GM12878 (cell line): ENCODE data around the gene PCDHGA7. TPM values are rescaled to one million over a fixed set of nuclear protein-coding genes. Genes with fewer than 3 reads are reported as not detected.
A peak's percentile ranks its signal among the peaks of the same experiment; 100 is the strongest.

Source experiments
- EED ChIP-seq: sonication (generic); IDR thresholded peaks from 2 replicates; pipeline ENCODE4 v1.6.1; 2016; ENCODE audit warnings: antibody characterized with exemption, low read depth
- ELK1 ChIP-seq: IDR thresholded peaks from 2 replicates; pipeline ENCODE4 v1.6.1; 2012; ENCODE audit warnings: low read depth, low read length, improper control_type of control experiment
- IKZF1 ChIP-seq: fragments of 450-650 bp; conservative IDR thresholded peaks from 2 replicates; pipeline ENCODE4 v1.6.1; 2017; ENCODE audit warnings: antibody characterized with exemption, mild to moderate bottlenecking
- KAT2A ChIP-seq: conservative IDR thresholded peaks from 2 replicates; pipeline ENCODE4 v1.6.1; 2011; ENCODE audit warnings: low read depth, low read length; ENCODE audit not compliant: control insufficient read depth
- MTA2 ChIP-seq: fragments of 450-650 bp; IDR thresholded peaks from 2 replicates; pipeline ENCODE4 v1.6.1; 2016; ENCODE audit warnings: low read depth, mild to moderate bottlenecking, moderate library complexity
- MXI1 ChIP-seq: fragments of 150-350 bp; IDR thresholded peaks from 2 replicates; pipeline ENCODE4 v1.6.1; 2011; ENCODE audit warnings: low read depth, mild to moderate bottlenecking, inconsistent platforms, low read length, improper control_type of control experiment
- PAX5 ChIP-seq: IDR thresholded peaks from 2 replicates; pipeline ENCODE4 v1.6.1; 2011; ENCODE audit warnings: low read depth, low read length, borderline replicate concordance
- RAD21 ChIP-seq: IDR thresholded peaks from 2 replicates; pipeline ENCODE4 v1.6.1; 2011; ENCODE audit warnings: mild to moderate bottlenecking, low read depth, low read length, moderate library complexity; ENCODE audit not compliant: insufficient read depth
- RAD51 ChIP-seq: fragments of 450-650 bp; IDR thresholded peaks from 2 replicates; pipeline ENCODE4 v1.6.1; 2016; ENCODE audit warnings: moderate library complexity, mild to moderate bottlenecking, inconsistent platforms
- SKIL ChIP-seq: fragments of 450-650 bp; IDR thresholded peaks from 2 replicates; pipeline ENCODE4 v1.6.1; 2017; ENCODE audit warnings: mild to moderate bottlenecking, low read depth, inconsistent platforms; ENCODE audit not compliant: poor library complexity, severe bottlenecking
- SMAD1 ChIP-seq: fragments of 450-650 bp; IDR thresholded peaks from 2 replicates; pipeline ENCODE4 v1.6.1; 2018; ENCODE audit warnings: mild to moderate bottlenecking, low read depth; ENCODE audit not compliant: partially characterized antibody
- SMC3 ChIP-seq: IDR thresholded peaks from 2 replicates; pipeline ENCODE4 v1.6.1; 2011; ENCODE audit warnings: low read length, improper control_type of control experiment, borderline replicate concordance
- SPI1 ChIP-seq: IDR thresholded peaks from 2 replicates; pipeline ENCODE4 v1.6.1; 2011; ENCODE audit warnings: low read depth, mild to moderate bottlenecking, low read length, moderate library complexity, borderline replicate concordance; ENCODE audit not compliant: insufficient read depth
- SREBF1 ChIP-seq: IDR thresholded peaks from 2 replicates; pipeline ENCODE4 v1.6.1; 2012; ENCODE audit warnings: mild to moderate bottlenecking, low read length
- SUZ12 ChIP-seq: fragments of 200-600 bp; sonication (generic); IDR thresholded peaks from one replicate; pipeline ENCODE4 v1.6.1; 2018; ENCODE audit warnings: antibody characterized with exemption, mild to moderate bottlenecking; ENCODE audit not compliant: unreplicated experiment
- YY1 ChIP-seq: IDR thresholded peaks from 2 replicates; pipeline ENCODE4 v1.6.1; 2011; ENCODE audit warnings: low read depth, mild to moderate bottlenecking, low read length
- ZBED1 ChIP-seq: IDR thresholded peaks from 2 replicates; pipeline ENCODE4 v1.6.1; 2016; ENCODE audit warnings: borderline replicate concordance
- ZNF384 ChIP-seq: IDR thresholded peaks from 2 replicates; pipeline ENCODE4 v1.6.1; 2012; ENCODE audit warnings: low read depth, mild to moderate bottlenecking, low read length, improper control_type of control experiment, borderline replicate concordance
- polyA plus RNA-seq, 11 experiments: library from polyadenylated mRNA; depleted of rRNA in 4 of 11; unstranded in 6 of 11; stranded (reverse) in 5 of 11; fragments of >200 nt; fragmentation: Nextera tagmentation in 4 of 11; fragmentation: Illumina TruSeq in 1 of 11; extraction: Ambion mirVana in 4 of 11; extraction: Trizol in 1 of 11; gene quantifications; 1 replicate in 1 of 11; 2 replicates in 10 of 11; pipeline versions ENCODE4 v1.2.1 to v1.2.3, GENCODE V29; 2011 to 2016; ENCODE audit warnings: inconsistent platforms in 2 of 11, missing spikeins in 2 of 11, low read depth in 1 of 11
- total RNA-seq, 4 experiments: library from RNA; depleted of rRNA in 3 of 4; stranded (reverse); fragments of >200 nt in 3 of 4; fragmentation: Illumina TruSeq in 1 of 4; extraction: Trizol in 1 of 4; gene quantifications; 2 replicates each; pipeline versions ENCODE4 v1.2.1 to v1.2.3, GENCODE V29; 2013 to 2021
- TF ChIP-seq, protein P1 (sequence below): IDR thresholded peaks from 2 replicates; pipeline ENCODE4 v1.6.1; 2011; ENCODE audit warnings: low read depth, low read length, improper control_type of control experiment, borderline replicate concordance
- TF ChIP-seq, protein P2 (sequence below): IDR thresholded peaks from 2 replicates; pipeline ENCODE4 v1.6.1; 2012; ENCODE audit warnings: mild to moderate bottlenecking, low read depth, low read length

PCDHGA7 gene
- total and polyA plus RNA-seq, 10 of the 15 experiments (the other 5 are each of a cell fraction or from before 2014, with no cell fraction given) = 0.01 to 0.18 (median 0.08) TPM; not detected in 3

GRCh38 chr5:141430332-141431113 lies 48.0 kb downstream of the PCDHGA7 start, which contains the start of gene PCDHGA12 (continued):
- TF ChIP-seq, protein P1, sequence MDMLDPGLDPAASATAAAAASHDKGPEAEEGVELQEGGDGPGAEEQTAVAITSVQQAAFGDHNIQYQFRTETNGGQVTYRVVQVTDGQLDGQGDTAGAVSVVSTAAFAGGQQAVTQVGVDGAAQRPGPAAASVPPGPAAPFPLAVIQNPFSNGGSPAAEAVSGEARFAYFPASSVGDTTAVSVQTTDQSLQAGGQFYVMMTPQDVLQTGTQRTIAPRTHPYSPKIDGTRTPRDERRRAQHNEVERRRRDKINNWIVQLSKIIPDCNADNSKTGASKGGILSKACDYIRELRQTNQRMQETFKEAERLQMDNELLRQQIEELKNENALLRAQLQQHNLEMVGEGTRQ = no peak
- TF ChIP-seq SPI1 (no peak), IKZF1 (0 out of 2 replicates have a peak, but pooled peaks have one; percentile 14), SREBF1 (no peak), SKIL (no peak), KAT2A (no peak), SUZ12 (no peak), PAX5 (no peak), RAD51 (no peak), SMAD1 (no peak), RAD21 (peak; percentile 56), ZBED1 (no peak), ELK1 (no peak), YY1 (0 out of 2 replicates have a peak, but pooled peaks have one; percentile 25), EED (no peak), MXI1 (no peak), MTA2 (no peak), SMC3 (peak; percentile 61; the same call in 1 of the 2 replicates), ZNF384 (peak; percentile 7; the same call in 1 of the 2 replicates)
- TF ChIP-seq, protein P2, sequence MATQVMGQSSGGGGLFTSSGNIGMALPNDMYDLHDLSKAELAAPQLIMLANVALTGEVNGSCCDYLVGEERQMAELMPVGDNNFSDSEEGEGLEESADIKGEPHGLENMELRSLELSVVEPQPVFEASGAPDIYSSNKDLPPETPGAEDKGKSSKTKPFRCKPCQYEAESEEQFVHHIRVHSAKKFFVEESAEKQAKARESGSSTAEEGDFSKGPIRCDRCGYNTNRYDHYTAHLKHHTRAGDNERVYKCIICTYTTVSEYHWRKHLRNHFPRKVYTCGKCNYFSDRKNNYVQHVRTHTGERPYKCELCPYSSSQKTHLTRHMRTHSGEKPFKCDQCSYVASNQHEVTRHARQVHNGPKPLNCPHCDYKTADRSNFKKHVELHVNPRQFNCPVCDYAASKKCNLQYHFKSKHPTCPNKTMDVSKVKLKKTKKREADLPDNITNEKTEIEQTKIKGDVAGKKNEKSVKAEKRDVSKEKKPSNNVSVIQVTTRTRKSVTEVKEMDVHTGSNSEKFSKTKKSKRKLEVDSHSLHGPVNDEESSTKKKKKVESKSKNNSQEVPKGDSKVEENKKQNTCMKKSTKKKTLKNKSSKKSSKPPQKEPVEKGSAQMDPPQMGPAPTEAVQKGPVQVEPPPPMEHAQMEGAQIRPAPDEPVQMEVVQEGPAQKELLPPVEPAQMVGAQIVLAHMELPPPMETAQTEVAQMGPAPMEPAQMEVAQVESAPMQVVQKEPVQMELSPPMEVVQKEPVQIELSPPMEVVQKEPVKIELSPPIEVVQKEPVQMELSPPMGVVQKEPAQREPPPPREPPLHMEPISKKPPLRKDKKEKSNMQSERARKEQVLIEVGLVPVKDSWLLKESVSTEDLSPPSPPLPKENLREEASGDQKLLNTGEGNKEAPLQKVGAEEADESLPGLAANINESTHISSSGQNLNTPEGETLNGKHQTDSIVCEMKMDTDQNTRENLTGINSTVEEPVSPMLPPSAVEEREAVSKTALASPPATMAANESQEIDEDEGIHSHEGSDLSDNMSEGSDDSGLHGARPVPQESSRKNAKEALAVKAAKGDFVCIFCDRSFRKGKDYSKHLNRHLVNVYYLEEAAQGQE = no peak
